Measurements from ENCODE around the gene OR2T35. TPM values are rescaled to one million over a fixed set of nuclear protein-coding genes. Genes with fewer than 3 reads are reported as not detected.

OR2T35 gene
- total and polyA plus RNA-seq, 2 experiments from 2014 or later: not detected

DNA sequence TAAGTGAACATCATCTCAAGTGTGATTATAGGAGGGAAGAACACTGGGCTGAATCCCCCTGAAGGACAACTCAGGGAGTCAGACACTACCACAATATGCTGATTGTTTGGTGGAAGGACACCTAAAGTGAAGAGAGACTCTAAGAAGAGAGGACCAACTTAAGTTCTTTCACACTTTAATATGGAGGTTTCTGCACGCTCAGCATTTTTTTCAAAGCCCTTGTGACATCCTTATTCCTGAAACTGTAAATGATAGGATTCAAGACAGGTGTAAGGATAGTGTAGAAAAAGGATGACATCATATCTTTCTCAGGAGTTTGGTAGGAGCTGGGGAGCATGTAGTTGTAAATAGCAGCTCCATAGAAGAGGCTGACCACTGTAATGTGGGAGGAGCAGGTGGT is 52.4 kb downstream of the OR2T35 start (continued):
- TF ChIP-seq EZH2 (IDR thresholded peaks at IDR 0.05; ENCODE audit: low read depth, unreplicated experiment) (no peak), ZNF114 (CRISPR knock-in tag; IDR thresholded peaks at IDR 0.05) (no peak), JUNB (IDR thresholded peaks at IDR 0.05; ENCODE audit: unreplicated experiment) (no peak), ZNF331 (CRISPR knock-in tag; IDR thresholded peaks at IDR 0.05; ENCODE audit: low read depth) (no peak), POLR2AphosphoS5 (IDR thresholded peaks at IDR 0.05; ENCODE audit: low read depth) (no peak), EZH2phosphoT487 (IDR thresholded peaks at IDR 0.05; ENCODE audit: unreplicated experiment) (no peak)
- TF ChIP-seq, protein P1, sequence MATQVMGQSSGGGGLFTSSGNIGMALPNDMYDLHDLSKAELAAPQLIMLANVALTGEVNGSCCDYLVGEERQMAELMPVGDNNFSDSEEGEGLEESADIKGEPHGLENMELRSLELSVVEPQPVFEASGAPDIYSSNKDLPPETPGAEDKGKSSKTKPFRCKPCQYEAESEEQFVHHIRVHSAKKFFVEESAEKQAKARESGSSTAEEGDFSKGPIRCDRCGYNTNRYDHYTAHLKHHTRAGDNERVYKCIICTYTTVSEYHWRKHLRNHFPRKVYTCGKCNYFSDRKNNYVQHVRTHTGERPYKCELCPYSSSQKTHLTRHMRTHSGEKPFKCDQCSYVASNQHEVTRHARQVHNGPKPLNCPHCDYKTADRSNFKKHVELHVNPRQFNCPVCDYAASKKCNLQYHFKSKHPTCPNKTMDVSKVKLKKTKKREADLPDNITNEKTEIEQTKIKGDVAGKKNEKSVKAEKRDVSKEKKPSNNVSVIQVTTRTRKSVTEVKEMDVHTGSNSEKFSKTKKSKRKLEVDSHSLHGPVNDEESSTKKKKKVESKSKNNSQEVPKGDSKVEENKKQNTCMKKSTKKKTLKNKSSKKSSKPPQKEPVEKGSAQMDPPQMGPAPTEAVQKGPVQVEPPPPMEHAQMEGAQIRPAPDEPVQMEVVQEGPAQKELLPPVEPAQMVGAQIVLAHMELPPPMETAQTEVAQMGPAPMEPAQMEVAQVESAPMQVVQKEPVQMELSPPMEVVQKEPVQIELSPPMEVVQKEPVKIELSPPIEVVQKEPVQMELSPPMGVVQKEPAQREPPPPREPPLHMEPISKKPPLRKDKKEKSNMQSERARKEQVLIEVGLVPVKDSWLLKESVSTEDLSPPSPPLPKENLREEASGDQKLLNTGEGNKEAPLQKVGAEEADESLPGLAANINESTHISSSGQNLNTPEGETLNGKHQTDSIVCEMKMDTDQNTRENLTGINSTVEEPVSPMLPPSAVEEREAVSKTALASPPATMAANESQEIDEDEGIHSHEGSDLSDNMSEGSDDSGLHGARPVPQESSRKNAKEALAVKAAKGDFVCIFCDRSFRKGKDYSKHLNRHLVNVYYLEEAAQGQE (IDR thresholded peaks at IDR 0.05; ENCODE audit: unreplicated experiment): no peak
- TF ChIP-seq, protein P2, sequence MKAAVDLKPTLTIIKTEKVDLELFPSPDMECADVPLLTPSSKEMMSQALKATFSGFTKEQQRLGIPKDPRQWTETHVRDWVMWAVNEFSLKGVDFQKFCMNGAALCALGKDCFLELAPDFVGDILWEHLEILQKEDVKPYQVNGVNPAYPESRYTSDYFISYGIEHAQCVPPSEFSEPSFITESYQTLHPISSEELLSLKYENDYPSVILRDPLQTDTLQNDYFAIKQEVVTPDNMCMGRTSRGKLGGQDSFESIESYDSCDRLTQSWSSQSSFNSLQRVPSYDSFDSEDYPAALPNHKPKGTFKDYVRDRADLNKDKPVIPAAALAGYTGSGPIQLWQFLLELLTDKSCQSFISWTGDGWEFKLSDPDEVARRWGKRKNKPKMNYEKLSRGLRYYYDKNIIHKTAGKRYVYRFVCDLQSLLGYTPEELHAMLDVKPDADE (IDR thresholded peaks at IDR 0.05): no peak

DNA sequence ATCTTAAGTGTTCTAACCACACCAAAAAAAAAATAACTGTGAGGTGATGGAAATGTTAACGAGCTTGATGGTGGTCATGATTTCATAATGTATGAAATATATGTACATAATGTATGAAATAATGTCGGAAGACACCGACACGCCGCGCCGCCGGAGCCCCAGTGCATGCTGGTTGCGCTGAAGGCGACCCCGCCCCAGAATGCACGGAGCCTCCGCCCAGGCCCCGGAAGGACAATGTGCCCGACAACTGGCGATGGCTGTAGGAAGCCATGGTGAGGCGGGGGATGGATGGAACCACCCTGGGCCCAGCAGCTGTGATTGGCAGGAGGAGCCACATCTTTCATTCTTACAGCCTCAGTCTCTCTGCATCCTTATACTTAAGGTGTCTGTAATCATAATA is 55.0 kb downstream of the OR2T35 start:
- H3K27ac ChIP-seq (ENCODE audit: low read depth): no peak overlapping the region
- H3K36me3 ChIP-seq (ENCODE audit: insufficient read depth): 0 out of 2 replicates have a peak, but pooled peaks cover 11% of the 10 kb centered on the region
- H3K27ac Mint-ChIP-seq: no peak overlapping the region
- DNase-seq (ENCODE audit: low spot score): no peak
- no peak overlapping the region for H3K4me3 ChIP-seq
- H3K79me2 ChIP-seq (replicated peaks; ENCODE audit: insufficient read depth): no peaks in the 10 kb centered on the region
- peaks cover 87% of the 10 kb centered on the region for H3K9me3 Mint-ChIP-seq
- H3K9me2 ChIP-seq (ENCODE audit: insufficient read depth): no peaks in the 10 kb centered on the region
- no peak for TF ChIP-seq NANOG (IDR thresholded peaks at IDR 0.05; ENCODE audit: borderline replicate concordance)
- H2AFZ ChIP-seq: no peak overlapping the region
- peaks cover 4% of the 10 kb centered on the region for H3K27me3 Mint-ChIP-seq (ENCODE audit: insufficient read depth, low read depth, poor library complexity)
- H4K20me1 ChIP-seq (replicated peaks; ENCODE audit: insufficient read depth): no peaks in the 10 kb centered on the region
- H3F3A ChIP-seq (replicated peaks; ENCODE audit: low read depth): no peaks in the 10 kb centered on the region
- no peak for ATAC-seq
- H3K4me1 ChIP-seq (ENCODE audit: insufficient read depth): no peaks in the 10 kb centered on the region
- peaks cover 21% of the 10 kb centered on the region; the same call in 2 of the 3 replicates for H3K36me3 Mint-ChIP-seq (ENCODE audit: low read depth)
- H3K27me3 ChIP-seq (ENCODE audit: insufficient read depth): no peaks in the 10 kb centered on the region
- H3K4me1 Mint-ChIP-seq: no peaks in the 10 kb centered on the region
- no peak overlapping the region for H3K4me2 ChIP-seq
- no peak overlapping the region for H3K4me3 Mint-ChIP-seq

DNA sequence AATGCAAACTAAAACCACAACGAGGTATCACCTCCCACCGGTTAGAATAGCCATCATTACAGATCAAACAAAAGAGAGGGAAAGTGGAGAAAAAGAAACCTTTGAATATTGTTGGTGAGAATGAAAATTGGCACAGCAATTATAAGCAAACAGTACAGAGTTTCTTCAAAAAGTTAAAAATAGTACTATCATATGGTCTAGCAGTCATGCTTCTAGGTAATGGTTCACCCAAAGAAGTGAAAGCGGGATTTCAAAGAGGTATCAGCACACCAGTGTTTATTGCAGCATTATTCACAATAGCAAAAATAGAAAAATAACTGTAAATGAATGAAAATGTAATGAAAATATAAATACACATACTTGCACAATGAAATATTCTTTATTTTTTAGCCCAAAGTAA is 55.7 kb downstream of the OR2T35 start:
- Histone ChIP-seq H3K27me3 (ENCODE audit: insufficient read depth) (no peaks in the 10 kb centered on the region), H2AFZ (no peak overlapping the region), H3K4me2 (no peak overlapping the region), H3K79me2 (replicated peaks; ENCODE audit: insufficient read depth) (no peaks in the 10 kb centered on the region), H3K4me1 (ENCODE audit: insufficient read depth) (no peaks in the 10 kb centered on the region), H3K36me3 (ENCODE audit: insufficient read depth) (0 out of 2 replicates have a peak, but pooled peaks cover 11% of the 10 kb centered on the region), H3K4me3 (no peak overlapping the region), H3F3A (replicated peaks; ENCODE audit: low read depth) (no peaks in the 10 kb centered on the region), H3K27ac (ENCODE audit: low read depth) (no peak overlapping the region), H3K9me2 (ENCODE audit: insufficient read depth) (no peaks in the 10 kb centered on the region), H4K20me1 (replicated peaks; ENCODE audit: insufficient read depth) (no peaks in the 10 kb centered on the region)
- H3K36me3 Mint-ChIP-seq (ENCODE audit: low read depth): peaks cover 20% of the 10 kb centered on the region; the same call in 2 of the 3 replicates
- peaks cover 4% of the 10 kb centered on the region for H3K27me3 Mint-ChIP-seq (ENCODE audit: insufficient read depth, low read depth, poor library complexity)
- no peak overlapping the region for H3K27ac Mint-ChIP-seq
- no peak overlapping the region for H3K4me3 Mint-ChIP-seq
- no peak for DNase-seq (ENCODE audit: low spot score)
- H3K4me1 Mint-ChIP-seq: no peaks in the 10 kb centered on the region
- H3K9me3 Mint-ChIP-seq: peaks cover 87% of the 10 kb centered on the region
- ATAC-seq: no peak
- TF ChIP-seq, protein P3, sequence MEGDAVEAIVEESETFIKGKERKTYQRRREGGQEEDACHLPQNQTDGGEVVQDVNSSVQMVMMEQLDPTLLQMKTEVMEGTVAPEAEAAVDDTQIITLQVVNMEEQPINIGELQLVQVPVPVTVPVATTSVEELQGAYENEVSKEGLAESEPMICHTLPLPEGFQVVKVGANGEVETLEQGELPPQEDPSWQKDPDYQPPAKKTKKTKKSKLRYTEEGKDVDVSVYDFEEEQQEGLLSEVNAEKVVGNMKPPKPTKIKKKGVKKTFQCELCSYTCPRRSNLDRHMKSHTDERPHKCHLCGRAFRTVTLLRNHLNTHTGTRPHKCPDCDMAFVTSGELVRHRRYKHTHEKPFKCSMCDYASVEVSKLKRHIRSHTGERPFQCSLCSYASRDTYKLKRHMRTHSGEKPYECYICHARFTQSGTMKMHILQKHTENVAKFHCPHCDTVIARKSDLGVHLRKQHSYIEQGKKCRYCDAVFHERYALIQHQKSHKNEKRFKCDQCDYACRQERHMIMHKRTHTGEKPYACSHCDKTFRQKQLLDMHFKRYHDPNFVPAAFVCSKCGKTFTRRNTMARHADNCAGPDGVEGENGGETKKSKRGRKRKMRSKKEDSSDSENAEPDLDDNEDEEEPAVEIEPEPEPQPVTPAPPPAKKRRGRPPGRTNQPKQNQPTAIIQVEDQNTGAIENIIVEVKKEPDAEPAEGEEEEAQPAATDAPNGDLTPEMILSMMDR (conservative IDR thresholded peaks at IDR 0.05; ENCODE audit: low read depth in 2 of 2): no peak
- TF ChIP-seq EZH2 (IDR thresholded peaks at IDR 0.05; ENCODE audit: low read depth, unreplicated experiment) (no peak), ZNF114 (CRISPR knock-in tag; IDR thresholded peaks at IDR 0.05) (no peak), ZNF331 (CRISPR knock-in tag; IDR thresholded peaks at IDR 0.05; ENCODE audit: low read depth) (no peak), POLR2AphosphoS5 (IDR thresholded peaks at IDR 0.05; ENCODE audit: low read depth) (no peak), NANOG (IDR thresholded peaks at IDR 0.05; ENCODE audit: borderline replicate concordance) (no peak), CREB1 (CRISPR knock-in tag; IDR thresholded peaks at IDR 0.05; ENCODE audit: low read depth) (no peak), JUNB (IDR thresholded peaks at IDR 0.05; ENCODE audit: unreplicated experiment) (no peak)
- TF ChIP-seq, protein P1 (IDR thresholded peaks at IDR 0.05; ENCODE audit: unreplicated experiment): no peak

Measured in GM23338 (cell line).